ENCODE measurements around the gene SIN3A. TPM values are rescaled to one million over a fixed set of nuclear protein-coding genes. Genes with fewer than 3 reads are reported as not detected.
"Not testable (repeated sequence)": the region's sequence is repeated elsewhere in the genome, so short reads cannot be mapped to it uniquely, and the experiment has no call there.

SIN3A gene
- polyA plus RNA-seq, 3 donors = 8.9 to 16.9 (median 16.9) TPM

- WGBS, 3 donors = 91 to 93% (median 91%) methylated on average over 13 of the region's 13 CpGs
- H3K27ac ChIP-seq (ENCODE audit: low read depth, low read length) = no peak overlapping the region
These were observed 89.4 kb downstream of the SIN3A start for GRCh38 chr15:75361989-75362641.

- WGBS, 3 donors = 93 to 96% (median 94%) methylated on average over 10 of the region's 10 CpGs
- H3K27ac ChIP-seq (ENCODE audit: low read depth, low read length) = no peak overlapping the region
These were observed 90.0 kb downstream of the SIN3A start for GRCh38 chr15:75361361-75361988.

- H3K27ac ChIP-seq (ENCODE audit: low read depth, low read length) = no peak overlapping the region
These were observed 90.6 kb downstream of the SIN3A start for GRCh38 chr15:75360856-75361255.

GRCh38 chr15:75360391-75360790 is 91.1 kb downstream of the SIN3A start:
- WGBS, 3 donors = 50 to 67% (median 60%) methylated on average over 1 of the region's 1 CpG
- H3K27ac ChIP-seq (ENCODE audit: low read depth, low read length) = no peak overlapping the region

More at GRCh38 chr15:75360856-75361255, 90.6 kb downstream of the SIN3A start:
- WGBS, 3 donors = 87 to 91% (median 90%) methylated on average over 7 of the region's 7 CpGs

GRCh38 chr15:75359537-75360250 is 91.8 kb downstream of the SIN3A start:
- 90 to 93% (median 91%) methylated on average over 15 of the region's 15 CpGs for WGBS, 3 donors
- H3K27ac ChIP-seq (ENCODE audit: low read depth, low read length) = no peak overlapping the region

GRCh38 chr15:75358771-75359536 is 92.5 kb downstream of the SIN3A start:
- 92 to 97% (median 93%) methylated on average over 10 of the region's 10 CpGs for WGBS, 3 donors
- H3K27ac ChIP-seq (ENCODE audit: low read depth, low read length) = no peak overlapping the region

GRCh38 chr15:75357976-75358673 is 93.4 kb downstream of the SIN3A start:
- WGBS, 3 donors = 93 to 94% (median 94%) methylated on average over 17 of the region's 17 CpGs
- H3K27ac ChIP-seq (ENCODE audit: low read depth, low read length) = no peak overlapping the region

GRCh38 chr15:75356517-75356916 is 95.0 kb downstream of the SIN3A start:
- WGBS, 3 donors = 95 to 97% (median 96%) methylated on average over 20 of the region's 20 CpGs
- no peak overlapping the region for H3K27ac ChIP-seq (ENCODE audit: low read depth, low read length)

GRCh38 chr15:75356006-75356405 is 95.5 kb downstream of the SIN3A start:
- no peak overlapping the region for H3K27ac ChIP-seq (ENCODE audit: low read depth, low read length)
- 87 to 90% (median 90%) methylated on average over 28 of the region's 28 CpGs for WGBS, 3 donors

- H3K27ac ChIP-seq (ENCODE audit: low read depth, low read length) = no peak overlapping the region
- 91 to 96% (median 92%) methylated on average over 4 of the region's 4 CpGs for WGBS, 3 donors
These were observed 96.1 kb downstream of the SIN3A start for GRCh38 chr15:75355369-75355768.

- WGBS, 3 donors = 77 to 85% (median 79%) methylated on average over 7 of the region's 7 CpGs
- H3K27ac ChIP-seq (ENCODE audit: low read depth, low read length) = no peak overlapping the region
These were observed 97.0 kb downstream of the SIN3A start for GRCh38 chr15:75354454-75354853.

- no peak overlapping the region for H3K27ac ChIP-seq (ENCODE audit: low read depth, low read length)
- WGBS, 3 donors = 89 to 90% (median 90%) methylated on average over 7 of the region's 7 CpGs
These were observed 97.9 kb downstream of the SIN3A start for GRCh38 chr15:75353604-75354003.

GRCh38 chr15:75352186-75353080 is 99.1 kb downstream of the SIN3A start:
- no peak overlapping the region for H3K27ac ChIP-seq (ENCODE audit: low read depth, low read length)
- 90 to 93% (median 92%) methylated on average over 16 of the region's 16 CpGs for whole genome bisulfite sequencing, 3 donors

GRCh38 chr15:75350601-75351361 is 100.7 kb downstream of the SIN3A start:
- H3K27ac ChIP-seq (ENCODE audit: low read depth, low read length) = no peak overlapping the region
- WGBS, 3 donors = 68 to 82% (median 70%) methylated on average over 7 of the region's 7 CpGs

- WGBS, 3 donors = 53 to 81% (median 62%) methylated on average over 9 of the region's 9 CpGs
- H3K27ac ChIP-seq (ENCODE audit: low read depth, low read length) = no peak overlapping the region
These were observed 101.5 kb downstream of the SIN3A start for GRCh38 chr15:75349851-75350588.

- H3K27ac ChIP-seq (ENCODE audit: low read depth, low read length) = not testable (repeated sequence)
- 76 to 93% (median 84%) methylated on average over 7 to 8 of the region's 8 CpGs for WGBS, 3 donors
These were observed 102.2 kb downstream of the SIN3A start for GRCh38 chr15:75349351-75349669.
